OCI-LY7 (cell line): ENCODE measurements around the gene ADCY3.
"Not testable (repeated sequence)": the region's sequence is repeated elsewhere in the genome, so short reads cannot be mapped to it uniquely, and the experiment has no call there.

Experiments
- EZH2phosphoT487 ChIP-seq: fragments of 200-600 bp; sonication (generic); IDR thresholded peaks from 2 replicates; pipeline ENCODE4 v1.6.1; 2018; ENCODE audit warnings: low read depth, borderline replicate concordance, mild to moderate bottlenecking, mixed run types, antibody characterized with exemption, low read length, moderate library complexity, mixed read lengths
- TF ChIP-seq, protein P1 (sequence below): fragments of 200-600 bp; sonication (generic); conservative IDR thresholded peaks from 2 replicates; pipeline ENCODE4 v1.5.1; 2014; ENCODE audit warnings: mild to moderate bottlenecking, antibody characterized with exemption, low read length, moderate library complexity, mixed read lengths

DNA sequence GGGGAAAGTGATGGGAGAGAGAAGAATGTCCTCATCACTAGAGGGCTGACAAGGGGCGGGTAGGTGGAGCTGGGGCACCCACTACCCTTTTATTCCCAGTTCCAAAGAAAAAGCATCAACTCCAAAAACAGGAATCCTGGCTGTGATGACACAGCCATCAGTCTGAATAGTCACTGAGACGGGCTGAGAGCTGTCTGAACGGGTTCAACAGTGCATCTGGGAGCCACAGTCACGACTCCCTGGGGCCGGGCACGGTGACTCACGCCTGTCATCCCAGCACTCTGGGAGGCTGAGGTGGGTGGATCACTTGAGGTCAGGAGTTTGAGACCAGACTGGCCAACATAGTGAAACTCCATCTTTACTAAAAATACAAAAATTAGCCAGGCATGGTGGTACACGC, 84.6 kb downstream of the ADCY3 start:
- TF ChIP-seq, protein P1, sequence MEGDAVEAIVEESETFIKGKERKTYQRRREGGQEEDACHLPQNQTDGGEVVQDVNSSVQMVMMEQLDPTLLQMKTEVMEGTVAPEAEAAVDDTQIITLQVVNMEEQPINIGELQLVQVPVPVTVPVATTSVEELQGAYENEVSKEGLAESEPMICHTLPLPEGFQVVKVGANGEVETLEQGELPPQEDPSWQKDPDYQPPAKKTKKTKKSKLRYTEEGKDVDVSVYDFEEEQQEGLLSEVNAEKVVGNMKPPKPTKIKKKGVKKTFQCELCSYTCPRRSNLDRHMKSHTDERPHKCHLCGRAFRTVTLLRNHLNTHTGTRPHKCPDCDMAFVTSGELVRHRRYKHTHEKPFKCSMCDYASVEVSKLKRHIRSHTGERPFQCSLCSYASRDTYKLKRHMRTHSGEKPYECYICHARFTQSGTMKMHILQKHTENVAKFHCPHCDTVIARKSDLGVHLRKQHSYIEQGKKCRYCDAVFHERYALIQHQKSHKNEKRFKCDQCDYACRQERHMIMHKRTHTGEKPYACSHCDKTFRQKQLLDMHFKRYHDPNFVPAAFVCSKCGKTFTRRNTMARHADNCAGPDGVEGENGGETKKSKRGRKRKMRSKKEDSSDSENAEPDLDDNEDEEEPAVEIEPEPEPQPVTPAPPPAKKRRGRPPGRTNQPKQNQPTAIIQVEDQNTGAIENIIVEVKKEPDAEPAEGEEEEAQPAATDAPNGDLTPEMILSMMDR, result not testable (repeated sequence)
- not testable (repeated sequence) for TF ChIP-seq EZH2phosphoT487
